Measurements from ENCODE around the gene KDELR3. TPM values are rescaled to one million over a fixed set of nuclear protein-coding genes. Genes with fewer than 3 reads are reported as not detected.

Gene KDELR3
- polyA plus RNA-seq (2012; ENCODE audit: missing spikeins), result 0.34 TPM

- DNase-seq (ENCODE audit: insufficient read length) (peak; percentile 75), FAIRE-seq (no peak)
- TF ChIP-seq POLR2A (IDR thresholded peaks at IDR 0.05; ENCODE audit: low read depth, low read length), result no peak
- no peak for TF ChIP-seq TAF1 (IDR thresholded peaks at IDR 0.05; ENCODE audit: borderline replicate concordance, low read depth, low read length)
- no peak for TF ChIP-seq POLR2AphosphoS5 (IDR thresholded peaks at IDR 0.05; ENCODE audit: low read depth, low read length)
Observed at GRCh38 chr22:38467904-38468442, at the start of gene KDELR3. Gene KDELR3, plus strand, starts transcription at chr22:38468096. Its CDS starts 138 bp downstream, at chr22:38468234.

GRCh38 chr22:38418589-38418988 is 49.3 kb upstream of the KDELR3 start:
- FAIRE-seq (no peak), DNase-seq (ENCODE audit: insufficient read length) (no peak)
- TF ChIP-seq POLR2A (IDR thresholded peaks at IDR 0.05; ENCODE audit: low read depth, low read length) (no peak), POLR2AphosphoS5 (IDR thresholded peaks at IDR 0.05; ENCODE audit: low read depth, low read length) (no peak), TAF1 (IDR thresholded peaks at IDR 0.05; ENCODE audit: borderline replicate concordance, low read depth, low read length) (no peak)

- DNase-seq (ENCODE audit: insufficient read length), result no peak
- no peak for FAIRE-seq
- no peak for TF ChIP-seq POLR2A (IDR thresholded peaks at IDR 0.05; ENCODE audit: low read depth, low read length)
- no peak for TF ChIP-seq TAF1 (IDR thresholded peaks at IDR 0.05; ENCODE audit: borderline replicate concordance, low read depth, low read length)
- no peak for TF ChIP-seq POLR2AphosphoS5 (IDR thresholded peaks at IDR 0.05; ENCODE audit: low read depth, low read length)
Observed at GRCh38 chr22:38419121-38419857, 48.6 kb upstream of the KDELR3 start.

- no peak for DNase-seq (ENCODE audit: insufficient read length)
- no peak for FAIRE-seq
- TF ChIP-seq POLR2AphosphoS5 (IDR thresholded peaks at IDR 0.05; ENCODE audit: low read depth, low read length), result no peak
- no peak for TF ChIP-seq POLR2A (IDR thresholded peaks at IDR 0.05; ENCODE audit: low read depth, low read length)
- no peak for TF ChIP-seq TAF1 (IDR thresholded peaks at IDR 0.05; ENCODE audit: borderline replicate concordance, low read depth, low read length)
Observed at GRCh38 chr22:38419858-38420160, 48.1 kb upstream of the KDELR3 start.

- no peak for FAIRE-seq
- TF ChIP-seq POLR2A (IDR thresholded peaks at IDR 0.05; ENCODE audit: low read depth, low read length) (no peak), TAF1 (IDR thresholded peaks at IDR 0.05; ENCODE audit: borderline replicate concordance, low read depth, low read length) (no peak), POLR2AphosphoS5 (IDR thresholded peaks at IDR 0.05; ENCODE audit: low read depth, low read length) (no peak)
- DNase-seq (ENCODE audit: insufficient read length), result no peak
Observed at GRCh38 chr22:38420734-38421133, 47.2 kb upstream of the KDELR3 start.

- DNase-seq (ENCODE audit: insufficient read length) (no peak), FAIRE-seq (no peak)
- no peak for TF ChIP-seq TAF1 (IDR thresholded peaks at IDR 0.05; ENCODE audit: borderline replicate concordance, low read depth, low read length)
- TF ChIP-seq POLR2AphosphoS5 (IDR thresholded peaks at IDR 0.05; ENCODE audit: low read depth, low read length), result no peak
- TF ChIP-seq POLR2A (IDR thresholded peaks at IDR 0.05; ENCODE audit: low read depth, low read length), result no peak
Observed at GRCh38 chr22:38422611-38423511, 45.0 kb upstream of the KDELR3 start.

GRCh38 chr22:38423512-38424503 is 44.1 kb upstream of the KDELR3 start:
- no peak for TF ChIP-seq POLR2AphosphoS5 (IDR thresholded peaks at IDR 0.05; ENCODE audit: low read depth, low read length)
- no peak for TF ChIP-seq TAF1 (IDR thresholded peaks at IDR 0.05; ENCODE audit: borderline replicate concordance, low read depth, low read length)
- no peak for TF ChIP-seq POLR2A (IDR thresholded peaks at IDR 0.05; ENCODE audit: low read depth, low read length)
- no peak for FAIRE-seq
- DNase-seq (ENCODE audit: insufficient read length), result no peak

- no peak for DNase-seq (ENCODE audit: insufficient read length)
- no peak for TF ChIP-seq TAF1 (IDR thresholded peaks at IDR 0.05; ENCODE audit: borderline replicate concordance, low read depth, low read length)
- no peak for TF ChIP-seq POLR2AphosphoS5 (IDR thresholded peaks at IDR 0.05; ENCODE audit: low read depth, low read length)
- TF ChIP-seq POLR2A (IDR thresholded peaks at IDR 0.05; ENCODE audit: low read depth, low read length), result no peak
- no peak for FAIRE-seq
Observed at GRCh38 chr22:38424525-38425080, 43.3 kb upstream of the KDELR3 start.

- FAIRE-seq (no peak), DNase-seq (ENCODE audit: insufficient read length) (no peak)
- TF ChIP-seq POLR2AphosphoS5 (IDR thresholded peaks at IDR 0.05; ENCODE audit: low read depth, low read length) (no peak), TAF1 (IDR thresholded peaks at IDR 0.05; ENCODE audit: borderline replicate concordance, low read depth, low read length) (no peak), POLR2A (IDR thresholded peaks at IDR 0.05; ENCODE audit: low read depth, low read length) (no peak)
Observed at GRCh38 chr22:38426628-38427027, 41.3 kb upstream of the KDELR3 start.

GRCh38 chr22:38427465-38427864 is 40.4 kb upstream of the KDELR3 start:
- DNase-seq (ENCODE audit: insufficient read length) (no peak), FAIRE-seq (no peak)
- TF ChIP-seq POLR2AphosphoS5 (IDR thresholded peaks at IDR 0.05; ENCODE audit: low read depth, low read length) (no peak), POLR2A (IDR thresholded peaks at IDR 0.05; ENCODE audit: low read depth, low read length) (no peak), TAF1 (IDR thresholded peaks at IDR 0.05; ENCODE audit: borderline replicate concordance, low read depth, low read length) (no peak)

All from GM12892 (cell line).